OCI-LY3 (cell line): ENCODE data around the gene SMTNL2.

Source experiments
- H2AFZ ChIP-seq: fragments of 200-600, 300-600 bp; shearing (Covaris generic); 2 replicates; pipeline ENCODE4 v1.6.0; 2014; ENCODE audit warnings: antibody characterized with exemption, low read depth, low read length
- H3K27ac ChIP-seq: fragments of 200-600, 300-600 bp; sonication (generic); 2 replicates; pipeline ENCODE4 v1.5.1; 2014; ENCODE audit warnings: mild to moderate bottlenecking, low read length, moderate library complexity, mixed read lengths
- H3K27me3 ChIP-seq: fragments of 200-600, 300-600 bp; sonication (generic); 2 replicates; pipeline ENCODE4 v1.6.1; 2014; ENCODE audit warnings: low read depth, low read length, mixed read lengths
- H3K36me3 ChIP-seq: fragments of 200-600, 300-600 bp; sonication (generic); replicated peaks from 2 replicates; pipeline ENCODE3; 2014; ENCODE audit warnings: low read depth, low read length, mixed read lengths
- H3K4me1 ChIP-seq: fragments of 300-600, 200-600 bp; sonication (generic); 2 replicates; pipeline ENCODE4 v1.6.1; 2014; ENCODE audit warnings: low read length, mixed read lengths
- H3K4me2 ChIP-seq: fragments of 200-600, 300-600 bp; sonication (generic); 2 replicates; pipeline ENCODE4 v1.6.1; 2014; ENCODE audit warnings: low read length, mixed read lengths
- H3K4me3 ChIP-seq: fragments of 300-600, 200-600 bp; sonication (generic); 2 replicates; pipeline ENCODE4 v1.5.1; 2014; ENCODE audit warnings: antibody characterized with exemption, mild to moderate bottlenecking, low read length, moderate library complexity
- H3K79me2 ChIP-seq: fragments of 300-600, 200-600 bp; shearing (Covaris generic); 2 replicates; pipeline ENCODE4 v1.6.1; 2014; ENCODE audit warnings: mild to moderate bottlenecking, low read length, mixed read lengths
- H3K9ac ChIP-seq: fragments of 300-600, 200-600 bp; shearing (Covaris generic); 2 replicates; pipeline ENCODE4 v1.6.0; 2014; ENCODE audit warnings: mild to moderate bottlenecking, low read length, moderate library complexity
- H3K9me3 ChIP-seq: fragments of 200-600, 300-600 bp; shearing (Covaris generic); 2 replicates; pipeline ENCODE4 v1.6.1; 2014; ENCODE audit warnings: low read length, mixed read lengths; ENCODE audit not compliant: insufficient read depth
- H4K20me1 ChIP-seq: fragments of 200-600, 300-600 bp; sonication (generic); 2 replicates; pipeline ENCODE4 v1.6.1; 2016; ENCODE audit warnings: low read length, mixed read lengths; ENCODE audit not compliant: insufficient read depth
- CTCF ChIP-seq: fragments of 200-600, 300-600 bp; sonication (generic); IDR thresholded peaks from 2 replicates; pipeline ENCODE4 v1.5.1; 2014; ENCODE audit warnings: antibody characterized with exemption, low read length, low read depth
- EZH2phosphoT487 ChIP-seq: fragments of 200-600 bp; shearing (Covaris generic); IDR thresholded peaks from 2 replicates; pipeline ENCODE4 v1.6.1; 2018; ENCODE audit warnings: antibody characterized with exemption, mixed run types, low read depth

Gene SMTNL2

GRCh38 chr17:4590981-4591453, 6.7 kb downstream of the SMTNL2 start:
- Histone ChIP-seq H3K79me2 (no peaks in the 10 kb centered on the region), H3K4me2 (no peak overlapping the region), H3K9me3 (no peaks in the 10 kb centered on the region), H3K4me1 (no peaks in the 10 kb centered on the region), H3K27ac (no peak overlapping the region), H4K20me1 (no peaks in the 10 kb centered on the region), H3K36me3 (no peaks in the 10 kb centered on the region), H3K9ac (no peak overlapping the region), H3K4me3 (no peak overlapping the region), H3K27me3 (no peaks in the 10 kb centered on the region), H2AFZ (no peak overlapping the region)
- TF ChIP-seq EZH2phosphoT487 (no peak), CTCF (no peak)

- no peak overlapping the region for H3K4me2 ChIP-seq
- no peaks in the 10 kb centered on the region for H3K9me3 ChIP-seq
- no peaks in the 10 kb centered on the region for H3K27me3 ChIP-seq
- no peak overlapping the region for H2AFZ ChIP-seq
- no peaks in the 10 kb centered on the region for H4K20me1 ChIP-seq
- H3K9ac ChIP-seq = no peak overlapping the region
- no peaks in the 10 kb centered on the region for H3K4me1 ChIP-seq
- TF ChIP-seq CTCF (no peak), EZH2phosphoT487 (no peak)
- no peak overlapping the region for H3K27ac ChIP-seq
- H3K36me3 ChIP-seq = no peaks in the 10 kb centered on the region
- no peak overlapping the region for H3K4me3 ChIP-seq
- no peaks in the 10 kb centered on the region for H3K79me2 ChIP-seq
Observed at GRCh38 chr17:4591529-4591928, 7.2 kb downstream of the SMTNL2 start.

GRCh38 chr17:4592240-4593005, 8.1 kb downstream of the SMTNL2 start:
- Histone ChIP-seq H3K4me3 (no peak overlapping the region), H3K9me3 (no peaks in the 10 kb centered on the region), H4K20me1 (no peaks in the 10 kb centered on the region), H2AFZ (no peak overlapping the region), H3K27me3 (no peaks in the 10 kb centered on the region), H3K4me2 (no peak overlapping the region), H3K79me2 (no peaks in the 10 kb centered on the region), H3K4me1 (no peaks in the 10 kb centered on the region), H3K9ac (no peak overlapping the region), H3K27ac (no peak overlapping the region), H3K36me3 (no peaks in the 10 kb centered on the region)
- TF ChIP-seq CTCF (no peak), EZH2phosphoT487 (no peak)

GRCh38 chr17:4593021-4593421, 8.7 kb downstream of the SMTNL2 start:
- Histone ChIP-seq H2AFZ (no peak overlapping the region), H3K27ac (no peak overlapping the region), H3K9ac (no peak overlapping the region), H4K20me1 (no peaks in the 10 kb centered on the region), H3K4me1 (no peaks in the 10 kb centered on the region), H3K4me3 (no peak overlapping the region), H3K79me2 (no peaks in the 10 kb centered on the region), H3K4me2 (no peak overlapping the region), H3K9me3 (no peaks in the 10 kb centered on the region), H3K36me3 (no peaks in the 10 kb centered on the region), H3K27me3 (no peaks in the 10 kb centered on the region)
- no peak for TF ChIP-seq EZH2phosphoT487
- no peak for TF ChIP-seq CTCF
